GM23338 (cell line): Measurements from ENCODE around the gene DUSP6.

Experiments
- CREB1 ChIP-seq: fragments of 250-450 bp; sonication (Bioruptor Pico); IDR thresholded peaks from 2 replicates; pipeline ENCODE4 v1.5.0; 2020; ENCODE audit warnings: low read depth, mild to moderate bottlenecking, moderate library complexity
- EZH2 ChIP-seq: fragments of 200-600 bp; sonication (generic); IDR thresholded peaks from one replicate; pipeline ENCODE4 v1.8.0; 2017; ENCODE audit warnings: antibody characterized with exemption, mild to moderate bottlenecking, low read depth; ENCODE audit not compliant: unreplicated experiment
- EZH2phosphoT487 ChIP-seq: fragments of 200-600 bp; sonication (generic); IDR thresholded peaks from one replicate; pipeline ENCODE4 v1.8.1; 2018; ENCODE audit warnings: antibody characterized with exemption; ENCODE audit not compliant: unreplicated experiment
- JUNB ChIP-seq: IDR thresholded peaks from one replicate; pipeline ENCODE4 v1.6.1; 2016; ENCODE audit warnings: antibody characterized with exemption; ENCODE audit not compliant: unreplicated experiment
- POLR2AphosphoS5 ChIP-seq: IDR thresholded peaks from 2 replicates; pipeline ENCODE4 v1.6.1; 2016; ENCODE audit warnings: antibody characterized with exemption, low read depth
- STAT1 ChIP-seq: IDR thresholded peaks from one replicate; pipeline ENCODE4 v1.6.1; 2016; ENCODE audit warnings: antibody characterized with exemption; ENCODE audit not compliant: unreplicated experiment
- ZNF114 ChIP-seq: fragments of 250-450 bp; sonication (Bioruptor Pico); IDR thresholded peaks from 2 replicates; pipeline ENCODE4 v1.5.0; 2020; ENCODE audit warnings: mild to moderate bottlenecking, moderate library complexity
- TF ChIP-seq, protein P1 (sequence below), 2 experiments: fragments of 200-600 bp in 1 of 2; sonication (generic) in 1 of 2; conservative IDR thresholded peaks; 2 replicates each; pipeline versions ENCODE4 v1.5.1 to v1.6.1; 2016 to 2017; ENCODE audit warnings: antibody characterized with exemption in 2 of 2, low read depth in 2 of 2, mild to moderate bottlenecking in 2 of 2, moderate library complexity in 1 of 2
- TF ChIP-seq, protein P2 (sequence below): IDR thresholded peaks from one replicate; pipeline ENCODE4 v1.6.1; 2018; ENCODE audit warnings: antibody characterized with exemption; ENCODE audit not compliant: unreplicated experiment

DNA sequence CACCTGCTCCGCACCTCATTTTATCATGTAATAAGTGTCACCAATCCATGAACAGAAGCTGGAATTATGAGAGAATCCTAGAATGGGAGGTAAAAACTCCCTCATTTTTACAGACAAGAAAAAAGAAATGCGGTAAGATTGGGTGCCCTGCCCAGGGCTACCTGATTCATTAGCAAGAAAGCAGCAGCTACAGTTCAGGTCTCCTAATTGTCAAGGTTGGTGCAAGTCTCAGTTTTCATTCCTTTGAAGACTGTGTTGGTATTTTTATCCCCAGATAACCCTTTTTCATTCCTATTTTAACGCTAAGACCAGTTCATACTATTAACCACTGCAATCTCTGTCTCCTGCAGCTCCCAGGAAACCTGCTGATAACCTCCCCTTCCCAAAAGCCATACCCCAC, 6.9 kb downstream of the DUSP6 start:
- TF ChIP-seq, protein P1, sequence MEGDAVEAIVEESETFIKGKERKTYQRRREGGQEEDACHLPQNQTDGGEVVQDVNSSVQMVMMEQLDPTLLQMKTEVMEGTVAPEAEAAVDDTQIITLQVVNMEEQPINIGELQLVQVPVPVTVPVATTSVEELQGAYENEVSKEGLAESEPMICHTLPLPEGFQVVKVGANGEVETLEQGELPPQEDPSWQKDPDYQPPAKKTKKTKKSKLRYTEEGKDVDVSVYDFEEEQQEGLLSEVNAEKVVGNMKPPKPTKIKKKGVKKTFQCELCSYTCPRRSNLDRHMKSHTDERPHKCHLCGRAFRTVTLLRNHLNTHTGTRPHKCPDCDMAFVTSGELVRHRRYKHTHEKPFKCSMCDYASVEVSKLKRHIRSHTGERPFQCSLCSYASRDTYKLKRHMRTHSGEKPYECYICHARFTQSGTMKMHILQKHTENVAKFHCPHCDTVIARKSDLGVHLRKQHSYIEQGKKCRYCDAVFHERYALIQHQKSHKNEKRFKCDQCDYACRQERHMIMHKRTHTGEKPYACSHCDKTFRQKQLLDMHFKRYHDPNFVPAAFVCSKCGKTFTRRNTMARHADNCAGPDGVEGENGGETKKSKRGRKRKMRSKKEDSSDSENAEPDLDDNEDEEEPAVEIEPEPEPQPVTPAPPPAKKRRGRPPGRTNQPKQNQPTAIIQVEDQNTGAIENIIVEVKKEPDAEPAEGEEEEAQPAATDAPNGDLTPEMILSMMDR (conservative IDR thresholded peaks at IDR 0.05; ENCODE audit: low read depth in 2 of 2): no peak
- TF ChIP-seq CREB1 (CRISPR knock-in tag): no peak
- no peak for TF ChIP-seq POLR2AphosphoS5
- no peak for TF ChIP-seq ZNF114
- TF ChIP-seq EZH2: no peak
- no peak for TF ChIP-seq EZH2phosphoT487
- TF ChIP-seq, protein P2, sequence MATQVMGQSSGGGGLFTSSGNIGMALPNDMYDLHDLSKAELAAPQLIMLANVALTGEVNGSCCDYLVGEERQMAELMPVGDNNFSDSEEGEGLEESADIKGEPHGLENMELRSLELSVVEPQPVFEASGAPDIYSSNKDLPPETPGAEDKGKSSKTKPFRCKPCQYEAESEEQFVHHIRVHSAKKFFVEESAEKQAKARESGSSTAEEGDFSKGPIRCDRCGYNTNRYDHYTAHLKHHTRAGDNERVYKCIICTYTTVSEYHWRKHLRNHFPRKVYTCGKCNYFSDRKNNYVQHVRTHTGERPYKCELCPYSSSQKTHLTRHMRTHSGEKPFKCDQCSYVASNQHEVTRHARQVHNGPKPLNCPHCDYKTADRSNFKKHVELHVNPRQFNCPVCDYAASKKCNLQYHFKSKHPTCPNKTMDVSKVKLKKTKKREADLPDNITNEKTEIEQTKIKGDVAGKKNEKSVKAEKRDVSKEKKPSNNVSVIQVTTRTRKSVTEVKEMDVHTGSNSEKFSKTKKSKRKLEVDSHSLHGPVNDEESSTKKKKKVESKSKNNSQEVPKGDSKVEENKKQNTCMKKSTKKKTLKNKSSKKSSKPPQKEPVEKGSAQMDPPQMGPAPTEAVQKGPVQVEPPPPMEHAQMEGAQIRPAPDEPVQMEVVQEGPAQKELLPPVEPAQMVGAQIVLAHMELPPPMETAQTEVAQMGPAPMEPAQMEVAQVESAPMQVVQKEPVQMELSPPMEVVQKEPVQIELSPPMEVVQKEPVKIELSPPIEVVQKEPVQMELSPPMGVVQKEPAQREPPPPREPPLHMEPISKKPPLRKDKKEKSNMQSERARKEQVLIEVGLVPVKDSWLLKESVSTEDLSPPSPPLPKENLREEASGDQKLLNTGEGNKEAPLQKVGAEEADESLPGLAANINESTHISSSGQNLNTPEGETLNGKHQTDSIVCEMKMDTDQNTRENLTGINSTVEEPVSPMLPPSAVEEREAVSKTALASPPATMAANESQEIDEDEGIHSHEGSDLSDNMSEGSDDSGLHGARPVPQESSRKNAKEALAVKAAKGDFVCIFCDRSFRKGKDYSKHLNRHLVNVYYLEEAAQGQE: no peak
- no peak for TF ChIP-seq STAT1
- no peak for TF ChIP-seq JUNB
